GM13976 (cell line): ENCODE measurements around the gene RAB7B.

Experiments used
- DNase-seq: peaks from one replicate; pipeline ENCODE4 v3.0.0; 2012; ENCODE audit warnings: low spot score
- in situ Hi-C: fragments of 300-500 bp; cut with MboI; formaldehyde crosslinking; loops from one replicate; pipeline ENCODE4 v1.12.0; 2022; ENCODE audit warnings: low sequenced_read_pairs, mixed read lengths, inconsistent platforms; ENCODE audit not compliant: unreplicated experiment
- TF ChIP-seq, protein P1 (sequence below): IDR thresholded peaks from 2 replicates; pipeline ENCODE4 v1.5.1; 2012; ENCODE audit warnings: borderline replicate concordance, mild to moderate bottlenecking; ENCODE audit not compliant: insufficient read depth; ENCODE audit errors: extremely low read depth, missing control alignments, control extremely low read depth

Gene RAB7B

DNA sequence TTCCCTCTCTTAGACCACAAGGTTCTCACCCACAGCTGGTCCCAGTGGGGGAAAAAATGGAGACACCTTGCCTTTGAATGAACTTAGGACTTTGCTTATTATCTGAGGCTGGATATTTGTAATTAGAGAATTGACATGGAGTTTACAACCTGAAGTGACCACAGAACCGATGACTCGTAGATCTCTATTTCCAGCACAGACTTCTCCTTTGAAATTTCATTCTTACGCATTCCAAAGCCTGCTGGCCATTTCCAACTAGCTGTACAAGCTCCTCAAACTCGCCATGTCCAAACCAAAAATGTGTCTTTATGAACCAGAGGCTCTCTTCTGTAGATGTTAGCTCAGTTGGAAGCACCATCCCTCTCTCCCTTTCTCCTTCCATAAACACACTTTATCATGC, 12.0 kb downstream of the RAB7B start:
- TF ChIP-seq, protein P1, sequence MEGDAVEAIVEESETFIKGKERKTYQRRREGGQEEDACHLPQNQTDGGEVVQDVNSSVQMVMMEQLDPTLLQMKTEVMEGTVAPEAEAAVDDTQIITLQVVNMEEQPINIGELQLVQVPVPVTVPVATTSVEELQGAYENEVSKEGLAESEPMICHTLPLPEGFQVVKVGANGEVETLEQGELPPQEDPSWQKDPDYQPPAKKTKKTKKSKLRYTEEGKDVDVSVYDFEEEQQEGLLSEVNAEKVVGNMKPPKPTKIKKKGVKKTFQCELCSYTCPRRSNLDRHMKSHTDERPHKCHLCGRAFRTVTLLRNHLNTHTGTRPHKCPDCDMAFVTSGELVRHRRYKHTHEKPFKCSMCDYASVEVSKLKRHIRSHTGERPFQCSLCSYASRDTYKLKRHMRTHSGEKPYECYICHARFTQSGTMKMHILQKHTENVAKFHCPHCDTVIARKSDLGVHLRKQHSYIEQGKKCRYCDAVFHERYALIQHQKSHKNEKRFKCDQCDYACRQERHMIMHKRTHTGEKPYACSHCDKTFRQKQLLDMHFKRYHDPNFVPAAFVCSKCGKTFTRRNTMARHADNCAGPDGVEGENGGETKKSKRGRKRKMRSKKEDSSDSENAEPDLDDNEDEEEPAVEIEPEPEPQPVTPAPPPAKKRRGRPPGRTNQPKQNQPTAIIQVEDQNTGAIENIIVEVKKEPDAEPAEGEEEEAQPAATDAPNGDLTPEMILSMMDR: no peak
- no peak for DNase-seq
- in situ Hi-C loops: no loop called here

DNA sequence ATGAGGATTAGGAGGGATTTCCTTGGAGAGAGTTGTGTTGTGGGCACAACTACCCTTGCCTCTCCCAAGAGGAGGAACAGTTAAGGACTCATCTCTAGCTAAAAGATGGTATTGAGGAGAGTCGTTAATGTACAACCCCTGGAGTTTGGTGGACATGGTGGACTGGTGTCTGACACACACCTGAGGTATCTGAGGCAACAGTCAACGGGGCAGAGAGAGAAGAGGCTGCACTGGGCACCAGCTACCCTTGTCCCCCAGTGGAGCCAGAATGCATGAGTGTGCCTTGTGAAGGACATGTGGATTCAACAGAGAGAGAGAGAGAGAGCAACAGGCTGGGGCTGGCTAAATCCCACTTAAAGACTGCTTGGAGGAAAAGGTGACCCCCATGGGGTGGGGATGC, 13.0 kb downstream of the RAB7B start:
- in situ Hi-C loops: no loop called here
- TF ChIP-seq, protein P1: no peak
- DNase-seq: no peak

DNA sequence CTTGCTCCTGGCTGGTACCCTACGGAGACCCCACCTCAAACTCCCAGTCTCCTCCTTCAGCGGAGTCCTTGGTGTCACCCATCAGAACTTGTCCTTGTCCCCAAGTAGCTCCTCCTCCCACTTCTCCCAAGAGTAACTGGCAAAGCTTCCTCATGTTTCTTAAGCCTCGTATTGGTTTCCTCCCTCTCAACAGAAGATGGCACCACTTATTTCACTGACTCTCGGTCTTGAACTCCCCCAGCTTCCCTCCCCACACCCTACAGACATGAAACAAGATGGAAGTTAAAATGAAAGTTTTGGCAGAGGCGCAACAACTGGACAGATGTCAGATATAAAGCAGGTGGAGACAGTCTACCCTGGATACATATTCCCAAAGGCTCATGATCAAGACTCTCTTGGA, 13.4 kb downstream of the RAB7B start:
- TF ChIP-seq, protein P1: no peak
- DNase-seq: no peak
- in situ Hi-C loops: loop anchor here (10.0 kb wide), 1 partner anchor 115 kb away; no protein-coding TSS in a partner anchor

DNA sequence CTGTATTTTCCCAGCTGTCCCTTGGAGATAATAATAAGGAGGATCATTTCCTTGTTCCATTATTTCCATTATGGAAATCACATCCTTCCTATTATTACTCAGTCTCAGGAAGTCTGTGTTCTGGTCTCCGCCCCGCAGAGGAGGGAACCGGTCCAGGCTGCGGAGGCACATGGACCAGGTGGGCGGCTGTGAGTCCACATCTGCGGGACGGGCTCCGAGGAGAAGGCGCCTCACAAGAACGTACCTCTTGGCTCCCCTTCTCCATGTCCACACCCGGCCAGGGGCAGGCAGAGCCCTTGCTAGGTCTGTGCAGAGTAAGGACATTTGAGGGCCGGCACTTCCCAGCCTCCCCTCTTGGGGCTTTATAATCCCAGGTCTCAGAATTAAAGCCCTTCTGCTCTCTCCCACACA, 14.6 kb downstream of the RAB7B start:
- TF ChIP-seq, protein P1: no peak
- in situ Hi-C loops: loop anchor here (10.0 kb wide), 1 partner anchor 116 kb away; no protein-coding TSS in a partner anchor
- DNase-seq: no peak

DNA sequence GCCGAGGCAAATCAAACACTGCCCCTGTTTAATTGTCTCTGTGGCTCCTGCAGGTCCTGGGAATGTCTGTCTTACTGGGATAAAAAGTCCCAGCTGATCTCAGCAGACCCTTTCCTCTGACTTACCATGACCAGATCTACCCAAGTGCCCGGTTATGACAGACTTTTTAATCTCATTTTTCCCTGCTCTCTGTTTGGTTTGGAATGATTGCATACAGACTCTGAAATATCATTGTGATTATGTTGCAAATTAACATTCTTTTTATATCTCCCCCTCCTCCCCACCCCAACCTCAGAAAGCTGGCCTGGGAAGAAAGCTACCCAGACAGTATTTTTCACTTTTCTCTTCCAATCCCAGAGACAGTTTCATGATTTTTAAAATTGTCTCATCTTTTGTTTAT, 16.3 kb downstream of the RAB7B start:
- TF ChIP-seq, protein P1: no peak
- in situ Hi-C loops: loop anchor here (10.0 kb wide), 1 partner anchor 118 kb away; no protein-coding TSS in a partner anchor
- no peak for DNase-seq

DNA sequence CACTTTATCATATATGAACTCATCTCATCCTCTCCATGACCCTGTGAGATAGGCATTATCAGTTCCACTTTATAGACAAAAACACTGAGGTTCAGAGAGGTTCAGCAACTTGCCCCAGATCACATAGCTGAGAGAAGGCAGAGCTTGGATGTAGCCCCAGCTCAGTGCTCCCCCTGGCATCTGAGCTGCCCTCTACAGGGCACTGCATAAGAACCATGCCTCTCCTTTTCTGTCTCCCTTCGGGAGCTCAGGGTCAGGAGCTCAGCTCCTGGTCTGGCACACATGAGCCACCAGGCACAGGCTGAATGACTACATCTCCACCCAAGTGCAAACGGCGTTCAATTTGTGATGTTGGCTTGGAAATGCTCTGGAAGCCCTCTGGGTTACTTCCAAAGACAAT, 16.9 kb downstream of the RAB7B start:
- TF ChIP-seq, protein P1: no peak
- DNase-seq: no peak
- in situ Hi-C loops: loop anchor here (10.0 kb wide), 1 partner anchor 119 kb away; no protein-coding TSS in a partner anchor
